Ecto neural progenitor cell (in vitro differentiated cells): Measurements from ENCODE around the gene TMEM175.

Source experiments
- DNase-seq: peaks from one replicate; pipeline ENCODE4 v3.0.0-alpha.2; 2018; ENCODE audit warnings: low spot score

Gene TMEM175

DNA sequence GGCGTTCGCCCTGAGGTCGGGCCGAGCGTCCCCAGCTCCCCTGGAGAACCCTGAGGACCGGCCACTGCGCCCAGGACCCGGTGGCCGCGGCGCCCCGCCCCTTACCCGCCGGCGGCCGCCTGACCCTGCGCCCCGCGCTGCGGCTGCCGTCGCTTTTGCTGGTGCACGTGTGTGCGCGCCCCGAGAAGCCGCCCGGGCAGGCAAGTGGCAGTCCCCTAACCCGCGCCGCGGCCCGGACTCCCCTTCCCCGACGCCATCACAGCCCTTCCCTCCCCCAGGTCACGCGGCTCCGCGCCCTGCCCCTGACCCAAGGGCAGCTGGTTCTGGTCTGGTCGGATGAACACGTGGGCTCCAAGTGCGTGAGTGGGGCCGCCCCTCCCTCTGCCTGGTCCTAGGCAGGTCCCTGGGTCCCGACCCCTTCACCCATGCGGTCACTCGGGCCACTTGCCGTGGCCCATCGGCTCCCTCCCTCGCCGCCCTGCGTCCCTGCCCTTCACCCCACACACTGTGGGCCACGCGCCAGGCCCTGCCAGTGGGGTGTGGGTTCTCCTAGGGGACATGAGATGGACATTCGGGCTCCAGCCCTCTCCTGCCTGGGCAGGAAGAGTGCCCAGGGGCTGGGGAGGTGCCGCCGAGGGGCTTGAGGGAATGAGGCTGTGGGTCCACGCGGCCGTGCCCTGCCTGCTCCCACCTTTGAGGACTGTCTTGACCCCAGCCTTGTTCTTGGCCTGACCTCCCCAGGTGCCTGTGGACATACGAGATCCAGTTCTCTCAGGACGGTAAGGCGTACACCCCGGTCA, 71.2 kb downstream of the TMEM175 start:
- DNase-seq, result no peak

GRCh38 chr4:1004071-1004418, 71.8 kb downstream of the TMEM175 start:
- DNase-seq, result no peak

- DNase-seq, result no peak
These were observed 72.6 kb downstream of the TMEM175 start for GRCh38 chr4:1004557-1005485.

GRCh38 chr4:1006856-1007255, 74.6 kb downstream of the TMEM175 start:
- DNase-seq, result no peak
